Measurements from ENCODE around the gene GRIA4.
"Not testable (repeated sequence)": the region's sequence is repeated elsewhere in the genome, so short reads cannot be mapped to it uniquely, and the experiment has no call there.

The GRIA4 gene

GRCh38 chr11:105763594-105763993, 153.7 kb downstream of the GRIA4 start:
- Histone ChIP-seq H3K36me3 (ENCODE audit: insufficient read depth, low read length) (no peaks in the 10 kb centered on the region), H3K9me3 (ENCODE audit: insufficient read depth, low read depth, low read length) (no peaks in the 10 kb centered on the region), H3K27me3 (ENCODE audit: insufficient read depth, low read length) (no peaks in the 10 kb centered on the region), H3K27ac (ENCODE audit: low read depth, low read length) (no peak overlapping the region), H3K9ac (ENCODE audit: low read depth, low read length) (no peak overlapping the region), H3K4me1 (ENCODE audit: insufficient read depth, low read length) (no peaks in the 10 kb centered on the region), H3K4me3 (ENCODE audit: low read length) (no peak overlapping the region)
- WGBS: 96% methylated on average over 2 of the region's 2 CpGs

DNA sequence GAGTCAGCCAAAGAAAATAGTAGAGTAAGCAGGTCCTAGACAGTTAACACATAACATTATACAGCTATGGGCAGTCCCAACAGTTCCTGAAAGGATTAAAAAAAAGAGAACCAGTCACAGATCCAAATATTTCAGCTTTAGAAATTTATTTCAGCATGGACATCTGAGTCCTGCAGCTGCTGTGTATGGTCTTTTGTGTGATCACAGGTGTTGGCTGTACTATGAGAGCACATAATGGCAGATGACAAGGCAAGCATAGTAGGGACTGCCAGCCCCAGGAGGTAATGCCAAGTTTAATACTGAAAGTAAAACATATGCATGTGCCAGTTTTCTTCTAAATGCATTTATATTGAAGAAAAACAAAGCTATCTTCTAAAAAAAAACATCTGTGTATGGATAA, 158.1 kb downstream of the GRIA4 start:
- Histone ChIP-seq H3K27ac (ENCODE audit: low read depth, low read length) (no peak overlapping the region), H3K4me1 (ENCODE audit: insufficient read depth, low read length) (no peaks in the 10 kb centered on the region), H3K9ac (ENCODE audit: low read depth, low read length) (no peak overlapping the region), H3K36me3 (ENCODE audit: insufficient read depth, low read length) (no peaks in the 10 kb centered on the region), H3K9me3 (ENCODE audit: insufficient read depth, low read depth, low read length) (no peaks in the 10 kb centered on the region), H3K4me3 (ENCODE audit: low read length) (no peak overlapping the region), H3K27me3 (ENCODE audit: insufficient read depth, low read length) (no peaks in the 10 kb centered on the region)

- H3K9me3 ChIP-seq (ENCODE audit: insufficient read depth, low read depth, low read length): no peaks in the 10 kb centered on the region
- H3K4me3 ChIP-seq (ENCODE audit: low read length): no peak overlapping the region
- WGBS: 100% methylated on average over 2 of the region's 2 CpGs
- H3K9ac ChIP-seq (ENCODE audit: low read depth, low read length): no peak overlapping the region
- no peaks in the 10 kb centered on the region for H3K36me3 ChIP-seq (ENCODE audit: insufficient read depth, low read length)
- H3K27me3 ChIP-seq (ENCODE audit: insufficient read depth, low read length): no peaks in the 10 kb centered on the region
- H3K27ac ChIP-seq (ENCODE audit: low read depth, low read length): no peak overlapping the region
- H3K4me1 ChIP-seq (ENCODE audit: insufficient read depth, low read length): no peaks in the 10 kb centered on the region
Measured at GRCh38 chr11:105769627-105770026, 159.8 kb downstream of the GRIA4 start.

DNA sequence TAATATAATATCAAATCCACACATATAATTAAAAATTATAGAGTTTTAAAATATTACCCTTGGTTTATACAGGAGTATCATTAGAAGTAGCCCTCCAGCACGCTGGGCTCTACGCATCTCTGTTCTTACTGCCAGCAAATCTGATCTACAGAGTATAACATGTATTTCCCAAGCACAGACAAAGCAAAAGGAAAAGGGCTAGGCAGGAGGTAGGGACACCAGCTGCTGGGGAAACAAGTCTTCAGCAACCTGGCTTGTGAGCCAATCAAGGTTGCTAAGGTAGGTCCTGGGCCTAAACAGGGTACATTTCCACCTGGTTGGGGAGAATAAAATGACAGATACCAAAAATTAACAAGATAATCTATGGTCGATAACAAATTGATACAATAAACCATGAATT, 163.6 kb downstream of the GRIA4 start:
- H3K9me3 ChIP-seq (ENCODE audit: insufficient read depth, low read depth, low read length); H3K27me3 ChIP-seq (ENCODE audit: insufficient read depth, low read length); H3K4me3 ChIP-seq (ENCODE audit: low read length); H3K27ac ChIP-seq (ENCODE audit: low read depth, low read length); H3K36me3 ChIP-seq (ENCODE audit: insufficient read depth, low read length); H3K4me1 ChIP-seq (ENCODE audit: insufficient read depth, low read length); H3K9ac ChIP-seq (ENCODE audit: low read depth, low read length): not testable (repeated sequence)
- 91% methylated on average over 2 of the region's 3 CpGs for WGBS

- Histone ChIP-seq H3K27ac (ENCODE audit: low read depth, low read length) (no peak overlapping the region), H3K4me3 (ENCODE audit: low read length) (no peak overlapping the region), H3K4me1 (ENCODE audit: insufficient read depth, low read length) (no peaks in the 10 kb centered on the region), H3K9ac (ENCODE audit: low read depth, low read length) (no peak overlapping the region), H3K27me3 (ENCODE audit: insufficient read depth, low read length) (no peaks in the 10 kb centered on the region), H3K9me3 (ENCODE audit: insufficient read depth, low read depth, low read length) (no peaks in the 10 kb centered on the region), H3K36me3 (ENCODE audit: insufficient read depth, low read length) (no peaks in the 10 kb centered on the region)
- WGBS: 93% methylated on average over 4 of the region's 4 CpGs
Measured at GRCh38 chr11:105774899-105775298, 165.0 kb downstream of the GRIA4 start.

GRCh38 chr11:105780781-105781525, 171.1 kb downstream of the GRIA4 start:
- WGBS: 93% methylated on average over 2 of the region's 3 CpGs
- H3K36me3 ChIP-seq (ENCODE audit: insufficient read depth, low read length): no peaks in the 10 kb centered on the region
- H3K4me1 ChIP-seq (ENCODE audit: insufficient read depth, low read length): 0 out of 2 replicates have a peak, but pooled peaks cover 4% of the 10 kb centered on the region
- H3K27me3 ChIP-seq (ENCODE audit: insufficient read depth, low read length): no peaks in the 10 kb centered on the region
- no peak overlapping the region for H3K27ac ChIP-seq (ENCODE audit: low read depth, low read length)
- H3K4me3 ChIP-seq (ENCODE audit: low read length): no peak overlapping the region
- H3K9ac ChIP-seq (ENCODE audit: low read depth, low read length): no peak overlapping the region
- H3K9me3 ChIP-seq (ENCODE audit: insufficient read depth, low read depth, low read length): no peaks in the 10 kb centered on the region

DNA sequence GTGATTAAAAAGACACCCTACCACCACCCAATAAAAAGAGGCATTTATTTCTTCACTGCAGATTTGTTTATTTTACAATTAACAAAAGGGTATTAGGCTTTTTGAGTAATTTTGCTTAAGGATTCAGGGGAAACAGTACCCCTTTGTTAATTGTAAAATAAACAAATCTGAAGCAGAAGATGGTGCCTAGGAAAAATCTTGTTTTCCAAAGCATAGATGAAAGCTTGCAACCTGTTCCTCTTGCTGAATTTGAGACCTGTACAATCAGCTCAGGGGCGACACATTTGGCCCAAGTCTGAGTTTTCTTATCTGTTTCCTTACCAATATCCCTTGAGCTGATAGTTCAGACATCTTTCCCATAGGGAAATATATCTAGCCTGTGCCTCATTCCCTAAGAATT, 171.9 kb downstream of the GRIA4 start:
- Histone ChIP-seq H3K36me3 (ENCODE audit: insufficient read depth, low read length) (no peaks in the 10 kb centered on the region), H3K4me1 (ENCODE audit: insufficient read depth, low read length) (peaks cover 8% of the 10 kb centered on the region; the same call in 1 of the 2 replicates), H3K27me3 (ENCODE audit: insufficient read depth, low read length) (no peaks in the 10 kb centered on the region), H3K9me3 (ENCODE audit: insufficient read depth, low read depth, low read length) (no peaks in the 10 kb centered on the region), H3K27ac (ENCODE audit: low read depth, low read length) (no peak overlapping the region), H3K4me3 (ENCODE audit: low read length) (no peak overlapping the region), H3K9ac (ENCODE audit: low read depth, low read length) (no peak overlapping the region)
- WGBS: 94% methylated on average over 1 of the region's 1 CpG

DNA sequence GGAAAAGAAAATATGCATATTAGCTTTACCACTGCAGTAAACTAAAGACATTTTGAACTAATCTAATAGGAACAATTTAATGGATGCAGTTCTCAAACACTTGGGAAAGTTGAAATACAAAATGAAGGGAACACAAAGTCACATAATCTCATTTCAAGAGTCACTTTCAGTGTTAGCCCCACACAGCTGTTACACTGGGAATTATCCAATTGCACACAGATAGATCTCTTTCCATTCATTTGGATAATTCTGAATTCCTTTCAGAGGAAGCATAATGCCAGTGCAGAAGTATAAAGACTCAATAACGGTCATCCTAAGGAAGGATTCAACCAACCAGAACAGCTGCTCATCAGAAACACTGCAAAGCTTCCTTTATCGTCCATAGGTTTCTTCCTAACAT, 173.3 kb downstream of the GRIA4 start:
- Histone ChIP-seq H3K36me3 (ENCODE audit: insufficient read depth, low read length) (no peaks in the 10 kb centered on the region), H3K4me3 (ENCODE audit: low read length) (no peak overlapping the region), H3K27ac (ENCODE audit: low read depth, low read length) (no peak overlapping the region), H3K9ac (ENCODE audit: low read depth, low read length) (no peak overlapping the region), H3K9me3 (ENCODE audit: insufficient read depth, low read depth, low read length) (no peaks in the 10 kb centered on the region), H3K4me1 (ENCODE audit: insufficient read depth, low read length) (peaks cover 14% of the 10 kb centered on the region), H3K27me3 (ENCODE audit: insufficient read depth, low read length) (no peaks in the 10 kb centered on the region)
- WGBS: 90% methylated on average over 2 of the region's 2 CpGs

DNA sequence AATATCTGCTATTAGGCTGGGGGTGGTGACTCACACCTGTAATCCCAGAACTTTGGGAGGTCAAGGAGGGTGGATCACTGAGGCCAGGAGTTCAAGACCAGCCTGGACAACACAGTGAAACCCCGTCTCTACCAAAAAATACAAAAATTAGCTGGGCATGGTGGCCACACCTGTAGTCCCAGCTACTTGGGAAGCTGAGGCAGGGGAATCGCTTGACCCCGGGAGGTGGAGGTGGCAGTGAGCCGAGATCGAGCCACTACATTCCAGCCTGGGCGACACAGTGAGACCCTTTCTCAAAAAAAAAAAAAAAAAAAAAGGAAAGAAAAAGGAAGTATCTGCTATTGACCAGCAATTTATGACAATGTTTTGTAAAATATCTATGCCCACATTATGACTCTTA, 176.0 kb downstream of the GRIA4 start:
- H3K9ac ChIP-seq (ENCODE audit: low read depth, low read length); H3K4me3 ChIP-seq (ENCODE audit: low read length); H3K27ac ChIP-seq (ENCODE audit: low read depth, low read length); H3K36me3 ChIP-seq (ENCODE audit: insufficient read depth, low read length); H3K27me3 ChIP-seq (ENCODE audit: insufficient read depth, low read length); H3K9me3 ChIP-seq (ENCODE audit: insufficient read depth, low read depth, low read length): not testable (repeated sequence)
- WGBS: over 99% methylated on average over 5 of the region's 6 CpGs
- H3K4me1 ChIP-seq (ENCODE audit: insufficient read depth, low read length): peaks cover 14% of the 10 kb centered on the region

- Histone ChIP-seq H3K4me3 (ENCODE audit: low read length) (no peak overlapping the region), H3K27me3 (ENCODE audit: insufficient read depth, low read length) (no peaks in the 10 kb centered on the region), H3K9me3 (ENCODE audit: insufficient read depth, low read depth, low read length) (no peaks in the 10 kb centered on the region), H3K4me1 (ENCODE audit: insufficient read depth, low read length) (peaks cover 11% of the 10 kb centered on the region), H3K36me3 (ENCODE audit: insufficient read depth, low read length) (no peaks in the 10 kb centered on the region), H3K9ac (ENCODE audit: low read depth, low read length) (no peak overlapping the region), H3K27ac (ENCODE audit: low read depth, low read length) (no peak overlapping the region)
- WGBS: 41% methylated on average over 2 of the region's 2 CpGs
Measured at GRCh38 chr11:105786741-105787140, 176.9 kb downstream of the GRIA4 start.

DNA sequence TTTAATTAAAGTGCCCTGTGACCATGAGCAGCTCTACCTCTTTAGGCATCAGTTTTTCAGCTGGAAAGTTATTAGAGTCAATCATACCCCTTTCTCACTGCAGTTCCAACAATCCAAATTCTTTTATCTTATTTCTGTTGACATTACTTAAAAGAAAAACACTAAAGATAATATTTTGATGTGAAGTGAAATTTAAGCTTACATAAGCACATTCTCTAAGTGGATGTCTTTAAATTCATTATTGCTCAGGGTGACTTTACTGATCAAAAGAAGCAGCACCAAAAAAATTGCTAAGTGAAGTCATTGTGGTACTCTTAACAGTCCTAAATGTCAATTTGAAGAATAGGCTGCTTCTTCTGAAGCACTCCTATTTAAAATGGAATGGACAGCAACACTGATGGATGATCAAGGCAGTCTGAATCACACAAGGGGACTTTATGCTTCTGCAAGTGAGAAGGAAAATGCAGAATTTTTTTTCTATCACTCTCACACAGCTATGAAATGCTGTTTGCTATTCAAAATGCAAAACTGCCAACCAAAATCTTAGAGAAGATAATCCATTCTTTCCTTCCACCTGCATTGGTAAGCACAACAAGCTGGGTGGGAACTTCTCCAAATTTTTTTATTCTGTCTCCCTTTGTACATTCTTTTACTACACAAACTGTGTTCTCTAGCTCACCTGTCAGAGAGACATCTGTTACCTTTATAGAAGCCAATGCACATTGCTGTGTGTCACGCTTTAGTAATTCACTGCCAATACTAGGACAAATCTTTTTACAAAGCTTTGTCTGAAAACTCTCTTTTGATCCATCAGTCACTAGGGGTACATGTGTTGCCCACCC, 179.9 kb downstream of the GRIA4 start:
- 98% methylated on average over 1 of the region's 1 CpG for WGBS
- Histone ChIP-seq H3K27ac (ENCODE audit: low read depth, low read length) (no peak overlapping the region), H3K4me3 (ENCODE audit: low read length) (no peak overlapping the region), H3K36me3 (ENCODE audit: insufficient read depth, low read length) (no peaks in the 10 kb centered on the region), H3K9me3 (ENCODE audit: insufficient read depth, low read depth, low read length) (no peaks in the 10 kb centered on the region), H3K4me1 (ENCODE audit: insufficient read depth, low read length) (peaks cover 11% of the 10 kb centered on the region), H3K9ac (ENCODE audit: low read depth, low read length) (no peak overlapping the region), H3K27me3 (ENCODE audit: insufficient read depth, low read length) (no peaks in the 10 kb centered on the region)

Measured in HUES64 (cell line).